Thyroid gland (tissue), 4 donors: Measurements from ENCODE around the gene TJAP1. TPM values are rescaled to one million over a fixed set of nuclear protein-coding genes. Genes with fewer than 3 reads are reported as not detected.

ENCODE experiments used
- DNase-seq, 2 donors: peaks; one replicate each; pipeline ENCODE4 v3.0.0-alpha.2; 2019
- H3K27ac ChIP-seq, 3 donors: fragments of 200-600 bp; sonication (generic); 1 replicate in 2 of 3; 2 replicates in 1 of 3; pipeline ENCODE4 v1.5.1; 2016 to 2019; ENCODE audit warnings: mild to moderate bottlenecking in 1 of 3, moderate library complexity in 1 of 3
- H3K27me3 ChIP-seq: fragments of 200-600 bp; sonication (generic); one replicate; pipeline ENCODE4 v1.5.1; 2019
- H3K36me3 ChIP-seq, 2 donors: fragments of 200-600 bp; sonication (generic); one replicate each; pipeline ENCODE4 v1.5.1; 2016 to 2019
- H3K4me1 ChIP-seq, 2 donors: fragments of 200-600 bp; sonication (generic); one replicate each; pipeline ENCODE4 v1.5.1; 2017 to 2019
- H3K4me3 ChIP-seq, 3 donors: fragments of 200-600 bp; sonication (generic); replicated peaks in 1 of 3; 1 replicate in 2 of 3; 2 replicates in 1 of 3; pipeline ENCODE4 v1.5.1; 2016; ENCODE audit warnings: mild to moderate bottlenecking in 1 of 3
- H3K9me3 ChIP-seq: fragments of 200-600 bp; sonication (generic); one replicate; pipeline ENCODE4 v1.5.1; 2017
- POLR2A ChIP-seq, 2 donors: fragments of 450-650 bp; IDR thresholded peaks; one replicate each; pipeline ENCODE4 v1.6.1; 2017; ENCODE audit warnings: antibody characterized with exemption in 2 of 2, mild to moderate bottlenecking in 2 of 2, moderate library complexity in 1 of 2
- WGBS, 2 donors: methylation state at CpG; one replicate each; pipeline ENCODE4 v1.1.5; 2017; 5-methylcytosine and 5-hydroxymethylcytosine counted together
- intact Hi-C: fragments of 100-400 bp; cut with DNase I; formaldehyde crosslinking; loops from one replicate; pipeline ENCODE4 v1.15.1; 2023
- total RNA-seq, 4 donors: library from RNA; depleted of rRNA; stranded (reverse); fragments of >200 nt; gene quantifications; one replicate each; pipeline ENCODE4 v1.2.3, GENCODE V29; 2016
- TF ChIP-seq, protein P1 (sequence below), 6 experiments: fragments of 200-600 bp in 3 of 6; fragments of 450-650 bp in 3 of 6; sonication (generic) in 3 of 6; IDR thresholded peaks; one replicate each; pipeline ENCODE4 v1.5.1; 2016 to 2019; ENCODE audit warnings: antibody characterized with exemption in 6 of 6, mild to moderate bottlenecking in 2 of 6, inconsistent platforms in 1 of 6, moderate library complexity in 1 of 6

The TJAP1 gene
- total RNA-seq, 4 donors from 2014 or later: 23.2 to 42.4 (median 34.4) TPM

DNA sequence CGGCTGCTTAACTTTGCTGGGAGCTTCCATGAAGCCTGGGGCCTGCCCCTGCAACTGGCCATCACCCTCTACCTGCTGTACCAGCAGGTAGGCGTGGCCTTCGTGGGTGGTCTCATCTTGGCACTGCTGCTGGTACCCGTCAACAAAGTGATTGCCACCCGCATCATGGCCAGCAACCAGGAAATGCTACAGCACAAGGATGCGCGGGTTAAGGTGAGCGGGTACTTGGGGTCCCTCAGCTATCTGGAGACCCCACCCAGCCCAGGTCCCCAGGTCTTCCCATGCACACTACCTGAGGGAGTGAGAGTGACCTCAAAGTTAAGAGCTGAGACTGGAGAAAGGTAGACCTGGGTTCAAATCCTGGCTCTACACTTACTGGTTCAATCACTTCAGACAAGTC lies 44.2 kb upstream of the TJAP1 start:
- Histone ChIP-seq H3K27me3 (no peaks in the 10 kb centered on the region), H3K27ac (no peak overlapping the region), H3K36me3 (peaks cover 6 to 9% of the 10 kb centered on the region in 2 donors), H3K9me3 (no peaks in the 10 kb centered on the region), H3K4me1 (peaks cover 28 to 37% of the 10 kb centered on the region in 2 donors), H3K4me3 (no peak overlapping the region)
- 35 to 85% methylated on average over 2 to 4 of the region's 8 CpGs for WGBS, 2 donors
- intact Hi-C loops: no loop called here
- DNase-seq: no peak
- TF ChIP-seq, protein P1, sequence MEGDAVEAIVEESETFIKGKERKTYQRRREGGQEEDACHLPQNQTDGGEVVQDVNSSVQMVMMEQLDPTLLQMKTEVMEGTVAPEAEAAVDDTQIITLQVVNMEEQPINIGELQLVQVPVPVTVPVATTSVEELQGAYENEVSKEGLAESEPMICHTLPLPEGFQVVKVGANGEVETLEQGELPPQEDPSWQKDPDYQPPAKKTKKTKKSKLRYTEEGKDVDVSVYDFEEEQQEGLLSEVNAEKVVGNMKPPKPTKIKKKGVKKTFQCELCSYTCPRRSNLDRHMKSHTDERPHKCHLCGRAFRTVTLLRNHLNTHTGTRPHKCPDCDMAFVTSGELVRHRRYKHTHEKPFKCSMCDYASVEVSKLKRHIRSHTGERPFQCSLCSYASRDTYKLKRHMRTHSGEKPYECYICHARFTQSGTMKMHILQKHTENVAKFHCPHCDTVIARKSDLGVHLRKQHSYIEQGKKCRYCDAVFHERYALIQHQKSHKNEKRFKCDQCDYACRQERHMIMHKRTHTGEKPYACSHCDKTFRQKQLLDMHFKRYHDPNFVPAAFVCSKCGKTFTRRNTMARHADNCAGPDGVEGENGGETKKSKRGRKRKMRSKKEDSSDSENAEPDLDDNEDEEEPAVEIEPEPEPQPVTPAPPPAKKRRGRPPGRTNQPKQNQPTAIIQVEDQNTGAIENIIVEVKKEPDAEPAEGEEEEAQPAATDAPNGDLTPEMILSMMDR (IDR thresholded peaks at IDR 0.05): no peak
- no peak for TF ChIP-seq POLR2A (IDR thresholded peaks at IDR 0.05)

- Histone ChIP-seq H3K4me3 (no peak overlapping the region), H3K36me3 (peaks cover 6 to 9% of the 10 kb centered on the region in 2 donors)
- 90 to 93% methylated on average over 15 of the region's 15 CpGs for WGBS, 2 donors
Measured at GRCh38 chr6:43434001-43434840, 43.1 kb upstream of the TJAP1 start.

GRCh38 chr6:43434943-43435342 lies 42.4 kb upstream of the TJAP1 start:
- H3K4me3 ChIP-seq: no peak overlapping the region
- H3K36me3 ChIP-seq: peaks cover 6 to 15% of the 10 kb centered on the region in 2 donors
- intact Hi-C loops: no loop called here
- TF ChIP-seq, protein P1 (IDR thresholded peaks at IDR 0.05): no peak
- TF ChIP-seq POLR2A (IDR thresholded peaks at IDR 0.05): no peak
- no peak for DNase-seq
- WGBS, 2 donors: 93 to 97% methylated on average over 4 of the region's 4 CpGs
- no peak overlapping the region for H3K27ac ChIP-seq
- peaks cover 19 to 24% of the 10 kb centered on the region in 2 donors for H3K4me1 ChIP-seq
- H3K9me3 ChIP-seq: no peaks in the 10 kb centered on the region
- no peaks in the 10 kb centered on the region for H3K27me3 ChIP-seq

More at GRCh38 chr6:43434001-43434840, 43.1 kb upstream of the TJAP1 start:
- H3K27me3 ChIP-seq: no peaks in the 10 kb centered on the region
- intact Hi-C loops: no loop called here
- peaks cover 19 to 27% of the 10 kb centered on the region in 2 donors for H3K4me1 ChIP-seq
- no peak for DNase-seq
- H3K27ac ChIP-seq: no peak overlapping the region
- TF ChIP-seq, protein P1 (IDR thresholded peaks at IDR 0.05): no peak
- no peak for TF ChIP-seq POLR2A (IDR thresholded peaks at IDR 0.05)
- no peaks in the 10 kb centered on the region for H3K9me3 ChIP-seq

DNA sequence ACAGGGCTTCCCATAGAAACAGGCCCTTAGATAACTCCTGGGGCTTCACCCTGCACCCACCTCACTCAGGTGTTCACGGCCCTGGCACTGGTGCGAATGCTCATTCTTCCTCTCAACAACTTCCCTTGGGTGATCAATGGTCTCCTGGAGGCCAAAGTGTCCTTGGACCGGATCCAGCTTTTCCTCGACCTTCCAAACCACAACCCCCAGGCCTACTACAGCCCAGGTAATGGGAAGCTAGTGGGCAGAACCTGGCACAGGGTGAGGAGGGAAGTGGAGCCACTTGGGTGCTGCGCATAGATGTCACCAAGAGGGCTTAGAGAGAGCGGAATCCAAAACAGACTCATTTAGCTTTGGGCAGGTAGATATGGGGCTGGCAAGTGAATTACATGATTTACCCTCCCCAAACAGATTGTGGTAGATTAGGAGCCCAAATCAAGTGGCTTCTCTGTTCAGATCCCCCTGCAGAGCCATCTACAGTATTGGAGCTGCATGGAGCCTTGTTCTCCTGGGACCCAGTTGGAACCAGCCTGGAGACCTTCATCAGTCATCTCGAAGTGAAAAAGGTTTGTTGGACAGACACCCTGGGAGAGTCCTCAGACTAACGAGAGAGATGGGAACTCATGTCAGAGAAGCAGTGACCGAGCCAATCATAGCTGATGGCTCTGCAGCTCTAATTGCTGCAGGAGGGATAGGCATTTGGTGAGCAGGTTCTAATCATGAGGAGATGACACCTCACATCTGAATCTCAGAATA lies 41.5 kb upstream of the TJAP1 start:
- no peak for DNase-seq
- H3K9me3 ChIP-seq: no peaks in the 10 kb centered on the region
- H3K27ac ChIP-seq: peak overlapping the region; percentile 1 to 63 (median 49)
- H3K36me3 ChIP-seq: peaks cover 6 to 15% of the 10 kb centered on the region in 2 donors
- WGBS, 2 donors: 79 to 87% methylated on average over 9 of the region's 9 CpGs
- H3K4me3 ChIP-seq: no peak overlapping the region
- H3K27me3 ChIP-seq: no peaks in the 10 kb centered on the region
- peaks cover 19 to 24% of the 10 kb centered on the region in 2 donors for H3K4me1 ChIP-seq
- TF ChIP-seq, protein P1 (IDR thresholded peaks at IDR 0.05): no peak
- no peak for TF ChIP-seq POLR2A (IDR thresholded peaks at IDR 0.05)
- intact Hi-C loops: no loop called here
